Heart right ventricle (tissue), 16 donors: Measurements from ENCODE around the gene MEI1. TPM values are rescaled to one million over a fixed set of nuclear protein-coding genes. Genes with fewer than 3 reads are reported as not detected.
"Not testable (repeated sequence)": the region's sequence is repeated elsewhere in the genome, so short reads cannot be mapped to it uniquely, and the experiment has no call there.

Experiments used
- ATAC-seq, 8 donors: fragments of 200-7000 bp; cut with Tn5 transposase; one replicate each; pipeline ENCODE4 v1.9.1; 2020; ENCODE audit warnings: mild to moderate bottlenecking in 8 of 8, moderate library complexity in 8 of 8, moderate number of reproducible peaks in 1 of 8
- DNase-seq, 2 donors: peaks; one replicate each; pipeline ENCODE4 v3.0.0-alpha.2; 2020
- H3K27ac ChIP-seq, 10 donors: fragments of 200-600 bp; sonication (generic) in 2 of 10; one replicate each; pipeline versions ENCODE4 v1.5.0 to v1.8.0; 2020 to 2022; ENCODE audit warnings: mild to moderate bottlenecking in 3 of 10
- H3K27me3 ChIP-seq, 7 donors: fragments of 200-600 bp; one replicate each; pipeline ENCODE4 v1.8.0; 2021 to 2022; ENCODE audit warnings: mild to moderate bottlenecking in 2 of 7
- H3K36me3 ChIP-seq, 9 donors: fragments of 200-600 bp; sonication (generic) in 1 of 9; one replicate each; pipeline versions ENCODE4 v1.5.0 to v1.8.0; 2020 to 2022; ENCODE audit warnings: mild to moderate bottlenecking in 2 of 9
- H3K4me1 ChIP-seq, 9 donors: fragments of 200-600 bp; sonication (generic) in 1 of 9; one replicate each; pipeline versions ENCODE4 v1.5.0 to v1.8.0; 2020 to 2022; ENCODE audit warnings: mild to moderate bottlenecking in 4 of 9
- H3K4me3 ChIP-seq, 10 donors: fragments of 200-600 bp; sonication (generic) in 2 of 10; one replicate each; pipeline versions ENCODE4 v1.5.0 to v1.8.0; 2020 to 2022; ENCODE audit warnings: mild to moderate bottlenecking in 7 of 10, moderate library complexity in 2 of 10
- H3K9me3 ChIP-seq, 11 donors: fragments of 200-600 bp in 10 of 11; sonication (generic) in 2 of 11; one replicate each; pipeline versions ENCODE4 v1.5.0 to v1.8.0; 2013 to 2022; ENCODE audit warnings: mild to moderate bottlenecking in 2 of 11, control low read depth in 1 of 11, moderate library complexity in 1 of 11
- CTCF ChIP-seq, 9 donors: fragments of 200-600 bp; sonication (generic) in 2 of 9; IDR thresholded peaks; one replicate each; pipeline versions ENCODE4 v1.5.0 to v1.8.0; 2021 to 2022; ENCODE audit warnings: antibody characterized with exemption in 9 of 9, mild to moderate bottlenecking in 5 of 9, moderate library complexity in 1 of 9
- WGBS, 2 donors: extraction: QIAGEN DNeasy Blood & Tissue Kit; methylation state at CpG; one replicate each; pipeline ENCODE4 v1.1.7; 2013; ENCODE audit warnings: inconsistent platforms in 1 of 2; 5-methylcytosine and 5-hydroxymethylcytosine counted together
- intact Hi-C, 10 donors: fragments of 100-400 bp; cut with DNase I; formaldehyde crosslinking; loops; one replicate each; pipeline versions ENCODE4 v1.11.1 to v1.14.2; 2022
- polyA plus RNA-seq, 2 donors: library from polyadenylated mRNA; stranded (reverse); fragments of 200-250 nt; gene quantifications; one replicate each; pipeline ENCODE4 v1.2.3, GENCODE V29; 2013
- total RNA-seq, 10 donors: library from RNA; stranded (reverse); fragmentation: NEBNext Ultra II Directional in 3 of 10; extraction: Animal tissue kit (Norgen Biotek cat#: 25700) in 3 of 10; gene quantifications; one replicate each; pipeline versions ENCODE4 v1.2.1 to v1.2.4, GENCODE V29; 2021 to 2023
- donor health status: Arrhythmogenic right ventricular cardiomyopathy.
- donor health status: ischemic (EF 13 %, LVEDD 7.1; RV severe dilation, severe dysfunction).
- donor health status: healthy with polysubstance abuse.
- donor health status: DM: no; HTN: yes; CAD: no.
- donor health status: DM: no; HTN: no; CAD: no.
- donor health status: ischemic (EF 25% LVEDD 6.9; RV normal size, moderate dysfunction).
- donor health status: ischemic (EF 25% LVEDD 5.7; RV mildly dilated, moderate dysfunction).
- donor health status: healthy.
- donor health status: DM: yes; HTN: yes; CAD: no.
- donor health status: Ischemic cardiomyopathy.
- donor health status: ischemic (EF 35%, LVEDD 5.7; RV mildly dilated, moderate dysfunction).
- donor health status: nonischemic (EF 11% LVEDD 7.7; RV severe dilation, severe dysfunction).
- donor health status: DM: yes; HTN: yes; CAD: no.
- donor health status: PGD.
- donor health status: ischemic (EF 29% LVEDD 5.4; RV normal size, mild dysfunction).
- donor health status: nonischemic (EF 23%, LVEDD 6.1; RV moderate dilation, normal function).

The MEI1 gene
- total and polyA plus RNA-seq, 12 donors, result 0.37 to 1.9 (median 0.71) TPM; not detected in 3

GRCh38 chr22:41682033-41682807, 17.1 kb upstream of the MEI1 start:
- Histone ChIP-seq H3K9me3 (no peaks in the 10 kb centered on the region), H3K36me3 (peaks cover 0 to 42% (median 22%) of the 10 kb centered on the region in 9 donors), H3K27me3 (no peaks in the 10 kb centered on the region), H3K4me1 (peaks cover 0 to 22% (median 10%) of the 10 kb centered on the region in 9 donors), H3K27ac (peak overlapping the region; percentile 73 to 94 (median 86)), H3K4me3 (peak overlapping the region; percentile 37 to 74 (median 67))
- peak in 2 of 9 donors; percentile 17 to 20 for TF ChIP-seq CTCF (IDR thresholded peaks at IDR 0.05)
- ATAC-seq (peak; percentile 94 to 98 (median 97)), DNase-seq (peak; percentile 88 to 89)
- WGBS, 2 donors, result 34 to 52% methylated on average over 50 of the region's 50 CpGs
- intact Hi-C loops, result no loop called here

- Histone ChIP-seq H3K9me3 (no peaks in the 10 kb centered on the region), H3K36me3 (peaks cover 0 to 34% (median 22%) of the 10 kb centered on the region in 9 donors), H3K27me3 (no peaks in the 10 kb centered on the region), H3K4me1 (peaks cover 5 to 30% (median 16%) of the 10 kb centered on the region in 9 donors), H3K27ac (peak overlapping the region in 9 of 10 donors; percentile 73 to 94 (median 87)), H3K4me3 (peak overlapping the region in 8 of 10 donors; percentile 37 to 74 (median 68))
- 90 to 92% methylated on average over 9 of the region's 9 CpGs for WGBS, 2 donors
- intact Hi-C loops, result no loop called here
- no peak for TF ChIP-seq CTCF (IDR thresholded peaks at IDR 0.05)
- no peak for ATAC-seq
- DNase-seq, result no peak
Measured at GRCh38 chr22:41683052-41683451, 16.3 kb upstream of the MEI1 start.

- DNase-seq (no peak), ATAC-seq (no peak)
- H3K9me3 ChIP-seq, result no peaks in the 10 kb centered on the region
- WGBS, 2 donors, result 83 to 88% methylated on average over 3 of the region's 3 CpGs
- peaks cover 0 to 28% (median 16%) of the 10 kb centered on the region in 9 donors for H3K36me3 ChIP-seq
- intact Hi-C loops, result no loop called here
- H3K27ac ChIP-seq, result no peak overlapping the region
- H3K4me1 ChIP-seq, result peaks cover 5 to 32% (median 18%) of the 10 kb centered on the region in 9 donors
- no peak overlapping the region for H3K4me3 ChIP-seq
- no peak for TF ChIP-seq CTCF (IDR thresholded peaks at IDR 0.05)
- no peaks in the 10 kb centered on the region for H3K27me3 ChIP-seq
Measured at GRCh38 chr22:41683616-41684015, 15.7 kb upstream of the MEI1 start.

- peaks cover 0 to 23% (median 10%) of the 10 kb centered on the region in 9 donors for H3K36me3 ChIP-seq
- no peaks in the 10 kb centered on the region for H3K27me3 ChIP-seq
- H3K4me3 ChIP-seq, result no peak overlapping the region
- 88 to 90% methylated on average over 4 of the region's 4 CpGs for WGBS, 2 donors
- no peak for ATAC-seq
- H3K4me1 ChIP-seq, result peaks cover 5 to 35% (median 22%) of the 10 kb centered on the region in 9 donors
- H3K27ac ChIP-seq, result no peak overlapping the region
- intact Hi-C loops, result no loop called here
- no peaks in the 10 kb centered on the region for H3K9me3 ChIP-seq
- DNase-seq, result no peak
- no peak for TF ChIP-seq CTCF (IDR thresholded peaks at IDR 0.05)
Measured at GRCh38 chr22:41684194-41684593, 15.1 kb upstream of the MEI1 start.

- WGBS, 2 donors, result 98% methylated on average over 11 of the region's 11 CpGs
- DNase-seq, H3K27me3 ChIP-seq, H3K9me3 ChIP-seq, H3K36me3 ChIP-seq, ATAC-seq, intact Hi-C loops, H3K27ac ChIP-seq: not testable (repeated sequence)
- Histone ChIP-seq H3K4me3 (peak overlapping the region in 1 of 10 donors; percentile 67), H3K4me1 (peaks cover 5 to 34% (median 20%) of the 10 kb centered on the region in 9 donors)
Measured at GRCh38 chr22:41686890-41687289, 12.4 kb upstream of the MEI1 start.
